T-helper 2 cell (primary cell): ENCODE measurements around the gene RFC4.
"Not testable (repeated sequence)": the region's sequence is repeated elsewhere in the genome, so short reads cannot be mapped to it uniquely, and the experiment has no call there.

Experiments
- DNase-seq, 5 experiments: peaks; one replicate each; pipeline versions ENCODE4 v3.0.0 to v3.0.0-alpha.2; 2012 to 2022
- total RNA-seq, 2 donors: gene quantifications; one replicate each; lab custom pipeline; 2026; lab: John Stamatoyannopoulos, UW

The RFC4 gene, protein sequence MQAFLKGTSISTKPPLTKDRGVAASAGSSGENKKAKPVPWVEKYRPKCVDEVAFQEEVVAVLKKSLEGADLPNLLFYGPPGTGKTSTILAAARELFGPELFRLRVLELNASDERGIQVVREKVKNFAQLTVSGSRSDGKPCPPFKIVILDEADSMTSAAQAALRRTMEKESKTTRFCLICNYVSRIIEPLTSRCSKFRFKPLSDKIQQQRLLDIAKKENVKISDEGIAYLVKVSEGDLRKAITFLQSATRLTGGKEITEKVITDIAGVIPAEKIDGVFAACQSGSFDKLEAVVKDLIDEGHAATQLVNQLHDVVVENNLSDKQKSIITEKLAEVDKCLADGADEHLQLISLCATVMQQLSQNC
- 10.6 to 14.7 reads per million in 2 donors for total RNA-seq

GRCh38 chr3:186806089-186807055, at the start of gene RFC4:
Gene RFC4, minus strand, starts transcription at chr3:186806482. Its CDS starts 1,769 bp downstream, at chr3:186804713.
- DNase-seq = peak; percentile 60 to 89 (median 77)

DNA sequence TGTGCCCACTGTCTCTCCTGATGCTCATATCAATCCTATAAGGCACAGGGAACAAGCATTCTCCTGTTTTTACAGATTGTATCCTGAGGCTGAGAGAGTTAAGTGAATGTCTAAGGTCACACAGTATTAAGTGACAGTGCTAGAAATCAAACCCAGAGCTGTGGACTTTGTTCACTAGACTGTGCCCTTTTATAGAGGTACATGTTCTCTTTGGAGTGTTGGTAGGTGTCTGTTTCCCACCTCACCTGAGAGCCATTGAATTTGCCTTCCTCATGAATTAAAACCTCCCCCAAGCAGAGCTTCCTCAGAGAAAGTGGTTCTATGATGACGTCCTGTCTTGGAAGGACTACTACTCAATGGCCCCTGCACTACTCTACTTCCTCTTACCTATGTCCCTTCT, 48.7 kb upstream of the RFC4 start:
- no peak for DNase-seq

DNA sequence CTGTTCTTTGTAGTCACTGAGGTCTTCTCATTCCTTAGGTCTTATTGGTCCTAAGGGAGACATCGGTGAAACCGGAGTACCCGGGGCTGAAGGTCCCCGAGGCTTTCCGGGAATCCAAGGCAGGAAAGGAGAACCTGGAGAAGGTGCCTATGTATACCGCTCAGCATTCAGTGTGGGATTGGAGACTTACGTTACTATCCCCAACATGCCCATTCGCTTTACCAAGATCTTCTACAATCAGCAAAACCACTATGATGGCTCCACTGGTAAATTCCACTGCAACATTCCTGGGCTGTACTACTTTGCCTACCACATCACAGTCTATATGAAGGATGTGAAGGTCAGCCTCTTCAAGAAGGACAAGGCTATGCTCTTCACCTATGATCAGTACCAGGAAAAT, 47.9 kb upstream of the RFC4 start:
- DNase-seq = no peak

DNA sequence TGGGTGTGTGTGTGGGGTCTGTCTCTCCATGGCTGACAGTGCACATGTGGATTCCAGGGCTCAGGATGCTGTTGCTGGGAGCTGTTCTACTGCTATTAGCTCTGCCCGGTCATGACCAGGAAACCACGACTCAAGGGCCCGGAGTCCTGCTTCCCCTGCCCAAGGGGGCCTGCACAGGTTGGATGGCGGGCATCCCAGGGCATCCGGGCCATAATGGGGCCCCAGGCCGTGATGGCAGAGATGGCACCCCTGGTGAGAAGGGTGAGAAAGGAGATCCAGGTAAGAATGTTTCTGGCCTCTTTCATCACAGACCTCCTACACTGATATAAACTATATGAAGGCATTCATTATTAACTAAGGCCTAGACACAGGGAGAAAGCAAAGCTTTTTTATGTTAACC, 46.7 kb upstream of the RFC4 start:
- DNase-seq = no peak

GRCh38 chr3:186851835-186852234, 45.6 kb upstream of the RFC4 start:
- not testable (repeated sequence) for DNase-seq

DNA sequence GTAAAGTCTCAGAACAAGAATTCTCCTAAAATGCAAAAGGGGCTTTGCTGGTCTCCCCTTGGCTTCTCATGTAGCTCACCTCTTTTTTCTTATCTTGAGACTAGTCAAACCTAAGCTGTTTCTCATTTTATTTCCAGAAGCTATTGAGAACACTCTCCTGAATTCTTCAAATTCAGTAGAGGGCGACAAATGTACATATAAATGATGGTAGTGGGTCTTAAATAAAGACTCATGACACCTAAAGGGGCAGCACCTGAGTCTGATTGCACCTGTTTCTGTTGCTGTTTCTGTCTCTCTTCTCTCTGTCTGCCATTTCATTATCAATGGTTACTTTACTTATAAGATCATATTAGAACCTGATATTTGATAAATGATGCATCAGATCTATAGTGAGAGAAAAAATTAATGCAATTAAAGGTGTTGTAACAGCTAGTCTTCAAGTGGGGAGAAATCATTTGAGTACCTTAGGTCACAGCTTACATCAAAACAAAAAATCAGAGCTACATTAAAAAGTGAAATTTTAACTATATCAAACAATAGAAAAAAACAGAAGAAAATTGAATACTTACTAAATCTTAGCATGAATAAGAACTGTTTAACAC, 43.2 kb upstream of the RFC4 start:
- peak in 2 of 5 experiments; percentile 42 to 80 for DNase-seq

- DNase-seq = no peak
These were observed 41.2 kb upstream of the RFC4 start for GRCh38 chr3:186847437-186847836.

DNA sequence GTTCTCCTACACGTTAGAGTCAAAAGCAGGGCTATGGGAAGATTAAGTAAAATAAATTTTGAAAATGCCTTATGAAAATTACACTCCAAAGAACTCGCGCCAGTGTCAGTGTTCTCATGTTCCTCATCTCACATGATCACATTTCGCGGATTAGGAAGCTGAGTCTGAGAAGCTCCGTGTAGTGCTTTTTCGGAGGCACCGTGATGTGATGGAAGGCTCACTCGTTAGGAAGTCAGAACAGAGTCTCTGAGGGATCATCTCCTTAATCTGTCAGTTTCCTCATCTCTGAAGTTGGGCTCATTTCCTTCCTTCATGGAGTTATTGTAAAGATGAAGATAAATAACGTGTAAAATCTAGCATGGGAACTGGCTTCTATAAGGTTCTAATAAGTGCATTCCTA, 39.5 kb upstream of the RFC4 start:
- DNase-seq = no peak

GRCh38 chr3:186844908-186845307, 38.6 kb upstream of the RFC4 start:
- DNase-seq = no peak

- no peak for DNase-seq
These were observed 36.8 kb upstream of the RFC4 start for GRCh38 chr3:186843039-186843432.

DNA sequence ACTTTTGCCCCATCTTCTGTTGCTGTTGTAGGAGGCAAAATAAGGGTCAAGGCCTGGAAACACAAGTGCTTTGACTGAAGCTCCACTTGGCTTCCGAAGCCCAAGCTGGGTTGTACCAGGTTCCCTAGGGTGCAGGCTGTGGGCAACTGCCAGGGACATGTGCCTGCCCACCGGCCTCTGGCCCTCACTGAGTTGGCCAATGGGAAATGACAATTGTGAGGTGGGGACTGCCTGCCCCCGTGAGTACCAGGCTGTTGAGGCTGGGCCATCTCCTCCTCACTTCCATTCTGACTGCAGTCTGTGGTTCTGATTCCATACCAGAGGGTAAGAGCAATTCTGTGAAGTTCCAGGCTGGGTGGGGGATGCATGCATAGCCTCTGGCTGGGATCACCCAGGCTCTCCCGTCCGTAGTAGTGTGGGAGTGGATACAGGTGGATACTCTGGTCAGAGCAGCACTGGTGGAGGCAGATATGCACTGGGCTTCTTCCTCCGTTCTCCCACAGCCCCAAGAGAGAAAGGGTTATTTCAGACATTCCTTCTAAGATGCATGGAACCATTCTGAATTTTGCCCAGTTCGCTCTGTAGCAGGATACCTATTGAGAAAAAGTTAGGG, 36.2 kb upstream of the RFC4 start, which contains the start of gene ADIPOQ:
Gene ADIPOQ, plus strand, starts transcription at position 285 of the 613 bp plus-strand sequence. CDS start 10,349 bp downstream, outside the sequence.
- no peak for DNase-seq

DNA sequence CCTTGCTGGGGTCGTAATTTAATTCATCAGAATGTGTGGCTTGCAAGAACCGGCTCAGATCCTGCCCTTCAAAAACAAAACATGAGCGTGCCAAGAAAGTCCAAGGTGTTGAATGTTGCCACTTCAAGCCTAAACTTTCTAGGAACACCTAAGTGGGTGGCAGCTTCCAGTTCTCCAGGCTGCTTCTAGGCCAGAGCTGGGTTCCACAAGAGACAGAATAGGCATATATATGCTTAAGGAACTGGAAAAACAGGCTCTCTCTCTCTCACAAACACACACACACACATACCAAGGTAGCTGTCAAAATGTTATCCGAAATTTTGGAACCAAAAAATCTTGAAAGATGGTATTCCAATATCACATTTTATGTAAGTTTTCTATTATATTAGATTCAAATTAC, 35.3 kb upstream of the RFC4 start:
- DNase-seq = no peak

GRCh38 chr3:186839874-186840641, 33.8 kb upstream of the RFC4 start:
- DNase-seq = no peak

GRCh38 chr3:186832276-186832675, 26.0 kb upstream of the RFC4 start:
- DNase-seq = no peak

DNA sequence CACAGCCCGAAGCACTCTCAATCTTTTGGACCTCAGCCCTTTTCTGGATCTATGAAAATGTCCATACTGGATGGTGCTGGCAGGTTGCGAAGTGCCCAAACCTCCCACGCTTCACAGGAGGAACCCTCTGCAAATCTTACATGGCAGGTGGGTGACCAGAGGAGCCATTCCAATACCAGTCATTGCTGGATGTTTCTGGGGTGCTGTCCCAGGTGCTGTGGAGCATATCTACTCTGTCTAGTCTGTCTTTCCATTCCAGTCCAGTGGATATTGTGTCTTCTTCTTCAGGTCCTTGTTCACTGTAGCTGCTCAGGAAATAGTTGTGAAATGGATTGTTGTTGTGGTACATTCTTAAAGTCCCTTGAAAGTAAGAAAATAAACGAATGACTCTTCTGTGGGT, 25.5 kb upstream of the RFC4 start:
- DNase-seq = no peak

DNA sequence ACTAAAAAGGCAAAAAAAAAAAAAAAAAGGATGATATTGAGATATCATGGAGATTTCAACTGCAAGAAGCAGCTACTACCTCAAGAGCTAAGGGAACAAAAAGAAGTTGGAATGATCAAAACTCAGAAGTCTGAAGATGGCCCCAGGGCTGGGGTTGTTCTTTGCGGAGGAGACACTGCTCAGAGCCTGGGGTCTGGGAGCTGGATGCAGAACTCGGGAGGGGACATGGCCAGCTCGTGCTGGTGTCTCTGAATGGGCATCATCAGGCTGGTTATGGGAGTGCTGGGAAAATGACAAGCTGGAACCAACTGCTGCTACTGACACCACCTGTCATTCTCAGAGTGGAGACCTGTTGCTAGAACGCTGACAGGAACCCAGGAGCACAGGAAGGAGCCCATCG, 22.1 kb upstream of the RFC4 start:
- no peak for DNase-seq

DNA sequence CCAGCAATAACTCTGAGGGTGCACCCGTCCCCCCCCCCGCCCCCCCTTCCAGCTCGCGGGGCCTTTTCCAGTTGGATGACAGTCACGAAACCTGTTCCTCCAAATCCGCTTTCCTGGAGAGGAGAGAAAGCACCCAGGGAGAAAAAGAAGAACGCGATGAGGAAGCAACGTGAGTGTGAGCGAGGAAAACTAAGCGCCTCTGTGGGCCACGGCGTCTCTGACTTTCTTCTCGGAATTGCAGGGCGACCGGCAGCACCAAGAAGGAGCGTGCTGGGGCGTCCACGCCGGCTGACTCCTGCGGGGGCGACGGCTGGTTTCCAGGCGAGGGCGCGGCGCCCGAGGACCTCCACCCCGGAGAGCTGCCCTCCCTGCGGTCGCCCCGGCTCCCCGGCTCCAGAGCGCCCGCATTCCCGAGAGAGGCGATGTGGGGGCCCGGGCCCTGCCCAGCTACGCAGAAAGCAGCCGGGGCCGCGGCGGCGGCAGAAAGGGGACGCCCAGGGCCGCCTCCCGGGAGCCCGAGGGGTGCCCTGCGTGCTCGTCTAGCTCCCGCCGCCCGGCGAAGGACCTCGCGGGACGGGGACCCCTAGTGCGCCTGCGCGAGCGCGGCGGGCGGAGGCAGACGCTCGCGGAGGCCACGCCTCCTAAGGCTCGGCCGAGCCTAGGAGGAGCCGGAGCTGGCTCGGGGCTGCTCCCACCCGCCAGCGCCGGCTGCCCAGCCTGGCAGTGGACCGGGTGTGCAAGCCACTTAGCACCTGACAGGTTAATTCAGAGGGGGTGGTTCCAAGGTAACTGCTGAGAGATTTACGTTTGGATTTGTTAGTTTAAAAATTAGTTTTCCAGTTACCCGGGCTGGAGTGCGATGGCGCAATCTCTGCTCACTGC, 20.9 kb upstream of the RFC4 start:
- peak; percentile 75 to 90 (median 82) for DNase-seq

DNA sequence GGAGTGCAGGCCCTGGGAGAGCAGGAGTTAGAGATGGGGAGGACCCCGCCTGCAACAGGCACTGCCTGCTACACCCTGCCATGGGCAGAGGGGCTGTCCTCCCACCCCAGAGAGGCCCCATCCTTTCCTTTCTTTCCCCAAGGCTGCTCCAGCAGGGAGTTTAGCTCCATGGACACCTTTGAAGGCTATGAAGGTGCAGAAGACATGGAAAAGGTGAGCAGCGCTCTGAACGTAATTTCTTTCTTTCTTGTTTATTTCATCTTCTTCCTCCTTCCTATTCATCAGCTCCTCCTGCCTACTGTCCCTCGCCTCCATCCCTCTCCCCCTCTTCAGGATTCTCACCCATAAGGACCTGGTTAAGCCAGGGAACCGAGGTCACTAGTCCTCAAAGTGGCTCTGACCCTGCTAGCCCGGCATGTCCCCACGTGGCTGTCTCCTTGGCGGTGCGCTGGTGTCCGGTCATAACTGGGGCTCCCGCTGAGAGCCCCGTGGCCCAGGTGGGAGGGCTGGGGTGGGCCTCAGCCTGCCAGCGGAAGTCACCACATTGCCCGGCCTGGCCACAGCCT, 20.2 kb upstream of the RFC4 start:
- DNase-seq = peak in 1 of 5 experiments; percentile 41

DNA sequence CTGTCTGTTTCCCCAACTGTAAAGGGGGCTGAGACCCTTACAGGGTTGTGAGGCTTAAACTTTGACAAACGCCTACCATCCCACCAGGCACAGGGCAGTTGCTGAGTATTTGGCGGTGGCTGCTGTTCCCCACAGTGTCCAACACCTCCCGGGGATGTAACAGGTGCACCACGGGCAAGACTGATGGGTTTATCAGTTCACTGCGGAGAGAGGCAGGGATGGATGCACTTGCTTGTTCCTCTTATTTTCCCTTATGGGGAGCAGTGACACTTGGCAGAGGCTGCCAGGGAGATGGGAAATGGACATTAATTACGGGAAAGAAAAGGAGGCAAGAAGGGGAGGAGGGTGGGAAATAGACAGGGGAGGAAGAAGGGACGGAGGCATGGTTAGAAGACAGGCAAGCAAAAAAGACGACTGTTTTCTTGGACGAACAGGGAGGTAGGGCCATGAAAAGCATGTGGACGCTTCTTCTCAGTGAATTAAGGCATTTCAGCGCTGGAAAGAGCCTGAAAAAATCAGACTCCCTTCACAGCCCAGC, 19.7 kb upstream of the RFC4 start:
- no peak for DNase-seq

DNA sequence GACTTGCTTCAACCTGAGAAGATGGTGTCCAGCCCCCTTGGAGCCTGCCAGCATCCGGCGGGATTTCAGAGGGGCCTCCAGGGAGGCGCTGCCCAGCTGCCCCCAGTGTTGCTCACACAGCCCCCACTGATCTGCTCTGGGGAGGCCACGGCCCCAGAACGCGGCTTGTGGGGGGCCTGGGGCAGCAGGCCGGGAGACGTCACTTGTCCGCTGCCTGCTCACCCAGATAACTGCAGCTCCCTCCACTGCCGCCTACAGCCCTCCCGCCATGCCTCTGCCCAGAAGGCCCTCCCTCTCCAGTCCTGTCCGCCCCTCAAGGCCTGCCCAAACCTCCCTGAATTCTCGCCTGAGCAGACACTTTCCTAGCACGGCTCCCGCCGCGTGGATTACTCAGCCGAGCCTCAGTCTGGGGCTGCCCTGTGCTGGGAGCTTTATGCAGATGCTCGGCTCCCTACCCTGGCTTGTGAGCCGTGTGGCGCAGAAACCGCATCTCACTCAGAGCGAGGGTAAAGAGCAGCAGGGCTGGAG, 19.1 kb upstream of the RFC4 start:
- no peak for DNase-seq
